DMS53 treated with DMSO at 0.1 percent for 48 hours (cell line): ENCODE results near the gene IQSEC1.

ENCODE experiments used
- DNase-seq: peaks from one replicate; lab custom pipeline; 2025; ENCODE audit not compliant: unreplicated experiment; lab: John Stamatoyannopoulos, UW

IQSEC1 gene

GRCh38 chr3:12852201-12852600, 221.0 kb downstream of the IQSEC1 start:
- no peak for DNase-seq
